Ovary (tissue), 3 donors: ENCODE measurements around the gene KIF4A.

Experiments
- EP300 ChIP-seq: sonication (generic); formaldehyde crosslinking; IDR thresholded peaks from one replicate; pipeline ENCODE4 v1.6.1; 2017; ENCODE audit warnings: antibody characterized with exemption
- POLR2A ChIP-seq: fragments of 450-650 bp; IDR thresholded peaks from one replicate; pipeline ENCODE4 v1.6.1; 2017; ENCODE audit warnings: antibody characterized with exemption, mild to moderate bottlenecking, moderate library complexity
- TF ChIP-seq, protein P1 (sequence below), 3 donors: fragments of 450-650 bp in 2 of 3; fragments of 200-600 bp in 1 of 3; IDR thresholded peaks; one replicate each; pipeline versions ENCODE4 v1.5.1 to v1.8.0; 2016 to 2022; ENCODE audit warnings: antibody characterized with exemption in 3 of 3, mild to moderate bottlenecking in 1 of 3
- donor health status: DM: no; HTN: no; CAD: no.

DNA sequence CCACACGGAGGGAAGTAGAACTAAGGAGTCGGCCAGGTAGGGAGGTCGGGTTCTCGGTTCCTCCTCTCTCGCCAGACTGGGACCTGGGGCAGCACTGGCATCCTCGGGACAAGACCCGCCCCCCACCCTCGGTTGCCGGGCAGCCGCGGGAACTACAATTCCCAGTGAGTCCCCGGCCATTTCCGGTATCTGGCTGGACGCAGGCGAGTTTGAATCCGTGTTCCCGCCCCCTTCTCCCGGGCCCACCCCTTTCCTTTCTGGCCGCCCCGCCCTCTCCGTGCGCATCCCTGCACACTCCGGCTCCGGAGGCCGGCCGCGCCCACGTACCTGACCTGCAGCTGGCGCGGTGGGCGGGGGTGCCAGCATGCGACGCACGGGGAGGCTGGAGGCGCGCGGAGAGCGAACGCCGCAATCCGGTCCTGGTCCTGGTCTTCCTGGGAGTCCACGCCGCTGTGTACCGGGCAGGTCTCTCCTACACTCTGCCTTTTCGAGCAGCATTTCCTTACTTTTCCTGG lies 144.5 kb downstream of the KIF4A start:
- TF ChIP-seq, protein P1, sequence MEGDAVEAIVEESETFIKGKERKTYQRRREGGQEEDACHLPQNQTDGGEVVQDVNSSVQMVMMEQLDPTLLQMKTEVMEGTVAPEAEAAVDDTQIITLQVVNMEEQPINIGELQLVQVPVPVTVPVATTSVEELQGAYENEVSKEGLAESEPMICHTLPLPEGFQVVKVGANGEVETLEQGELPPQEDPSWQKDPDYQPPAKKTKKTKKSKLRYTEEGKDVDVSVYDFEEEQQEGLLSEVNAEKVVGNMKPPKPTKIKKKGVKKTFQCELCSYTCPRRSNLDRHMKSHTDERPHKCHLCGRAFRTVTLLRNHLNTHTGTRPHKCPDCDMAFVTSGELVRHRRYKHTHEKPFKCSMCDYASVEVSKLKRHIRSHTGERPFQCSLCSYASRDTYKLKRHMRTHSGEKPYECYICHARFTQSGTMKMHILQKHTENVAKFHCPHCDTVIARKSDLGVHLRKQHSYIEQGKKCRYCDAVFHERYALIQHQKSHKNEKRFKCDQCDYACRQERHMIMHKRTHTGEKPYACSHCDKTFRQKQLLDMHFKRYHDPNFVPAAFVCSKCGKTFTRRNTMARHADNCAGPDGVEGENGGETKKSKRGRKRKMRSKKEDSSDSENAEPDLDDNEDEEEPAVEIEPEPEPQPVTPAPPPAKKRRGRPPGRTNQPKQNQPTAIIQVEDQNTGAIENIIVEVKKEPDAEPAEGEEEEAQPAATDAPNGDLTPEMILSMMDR (IDR thresholded peaks at IDR 0.05), result no peak
- no peak for TF ChIP-seq POLR2A
- no peak for TF ChIP-seq EP300
